Measurements from ENCODE around the gene OR2AT4.

Gene OR2AT4

DNA sequence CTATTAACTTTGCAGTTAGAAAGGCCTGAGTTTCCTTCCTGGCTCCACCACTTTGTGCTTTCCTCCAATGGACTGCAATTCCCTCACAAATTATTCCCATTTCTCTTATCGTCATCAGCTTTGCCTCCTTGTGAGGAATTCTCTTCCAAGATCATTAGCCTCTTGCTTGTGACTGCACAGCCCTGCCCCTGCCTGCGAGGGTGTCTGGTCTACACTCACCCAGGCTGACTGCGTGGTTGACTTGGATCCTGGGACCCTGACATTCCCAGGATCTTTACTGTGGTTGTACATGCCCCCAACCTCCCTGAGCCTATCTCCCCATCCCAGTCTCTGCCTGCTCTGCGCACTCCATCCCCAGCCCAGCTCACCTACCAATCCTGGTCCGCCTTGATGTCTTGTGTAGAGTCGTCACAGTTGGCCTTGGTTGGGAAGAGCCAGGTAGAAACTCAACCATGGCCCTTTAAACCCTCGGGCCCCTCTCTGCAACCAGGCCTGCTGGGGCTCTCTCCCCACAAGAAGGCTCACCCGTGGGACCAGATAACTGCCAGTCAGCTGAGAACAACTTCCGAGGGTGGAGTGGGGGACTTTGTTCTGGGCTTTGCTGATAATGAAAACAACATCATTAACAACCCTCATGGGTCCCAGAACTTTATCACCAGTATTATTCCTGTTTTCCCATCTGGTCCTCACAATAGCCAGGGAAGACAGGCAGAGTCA is at the start of gene OR2AT4:
TSS of gene OR2AT4 (minus strand) at position 421 of the 717 bp plus-strand sequence.
- FAIRE-seq (no peak), DNase-seq (ENCODE audit: insufficient read length, low spot score) (no peak)
- TF ChIP-seq POLR2A (IDR thresholded peaks at IDR 0.05; ENCODE audit: low read depth, low read length): no peak

DNA sequence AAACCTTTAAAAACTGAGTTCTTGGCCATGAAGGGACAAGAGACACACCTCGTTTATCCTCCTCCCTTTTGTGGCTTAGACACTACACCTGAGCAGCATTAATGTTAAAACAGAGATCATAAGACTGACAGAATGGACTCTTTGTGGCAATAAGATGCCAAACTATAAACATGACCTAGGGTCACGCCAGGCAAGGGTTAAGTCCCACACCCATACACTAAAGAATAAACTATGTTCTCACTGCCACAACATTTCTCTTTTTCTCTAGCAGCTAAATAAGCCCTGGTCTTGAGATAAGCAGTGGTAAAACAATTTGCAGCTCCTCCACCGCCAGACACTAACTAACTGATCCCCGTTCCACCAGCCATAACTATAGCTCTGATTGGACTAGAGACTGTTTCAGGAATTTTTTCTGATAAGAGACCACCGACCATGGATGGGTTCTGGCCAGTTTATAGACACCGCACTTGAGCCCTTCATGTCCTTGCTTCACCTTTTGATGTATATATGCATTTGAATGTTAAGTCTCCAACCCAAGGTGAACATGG is 49.4 kb upstream of the OR2AT4 start:
- DNase-seq (ENCODE audit: insufficient read length, low spot score) (no peak), FAIRE-seq (no peak)
- TF ChIP-seq POLR2A (IDR thresholded peaks at IDR 0.05; ENCODE audit: low read depth, low read length): no peak

DNA sequence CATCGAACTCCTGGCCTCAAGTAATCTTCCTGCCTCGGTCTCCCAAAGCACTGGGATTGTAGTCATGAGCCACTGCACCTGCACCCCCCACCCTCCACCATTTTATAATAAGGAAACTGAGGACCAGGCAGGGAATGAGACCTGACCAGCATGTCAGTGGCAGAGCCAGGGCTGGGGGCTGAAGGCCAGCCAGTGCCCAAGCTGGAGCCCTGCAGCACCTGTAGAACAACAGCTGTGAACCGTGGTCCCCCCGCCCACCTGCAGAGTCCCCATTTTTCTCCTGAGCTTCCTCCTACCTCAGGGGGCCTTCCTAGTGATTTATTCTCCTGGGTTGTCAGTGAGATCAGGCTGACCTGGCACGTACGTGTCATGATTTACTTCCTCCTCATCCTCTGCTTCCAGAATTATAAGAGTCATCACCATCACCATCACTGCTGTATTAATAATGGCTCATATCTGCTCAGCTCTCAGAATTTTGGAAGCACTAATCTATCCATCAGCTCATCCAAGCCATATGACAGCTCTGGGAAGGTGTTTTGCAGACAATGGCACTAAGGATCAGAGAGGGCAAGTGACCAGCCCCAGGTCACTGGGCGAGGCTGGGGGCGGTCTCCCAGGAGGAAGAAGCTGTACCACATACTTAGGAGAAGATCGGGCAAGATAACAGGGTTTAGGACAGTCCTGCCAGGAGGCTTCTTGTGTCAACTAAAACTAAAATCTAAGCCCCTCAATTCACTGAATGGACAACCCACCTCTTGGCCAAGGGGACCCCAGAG is 48.7 kb upstream of the OR2AT4 start:
- DNase-seq (ENCODE audit: insufficient read length, low spot score): no peak
- no peak for FAIRE-seq
- no peak for TF ChIP-seq POLR2A (IDR thresholded peaks at IDR 0.05; ENCODE audit: low read depth, low read length)

DNA sequence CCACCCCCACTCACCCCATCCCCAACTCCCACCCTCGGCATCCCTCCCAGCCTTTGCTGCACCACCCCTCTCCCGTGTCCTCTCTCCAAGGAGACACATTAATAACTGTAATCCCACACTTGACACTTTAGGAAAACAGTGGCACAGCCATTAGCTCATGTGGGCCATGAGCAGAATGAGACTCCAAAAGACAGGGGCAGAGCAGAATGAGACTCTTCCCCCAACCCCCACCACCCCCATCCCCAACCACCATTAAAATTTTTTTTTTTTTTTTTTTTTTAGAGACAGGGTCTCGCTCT is 48.0 kb upstream of the OR2AT4 start:
- no peak for FAIRE-seq
- DNase-seq (ENCODE audit: insufficient read length, low spot score): no peak
- TF ChIP-seq POLR2A (IDR thresholded peaks at IDR 0.05; ENCODE audit: low read depth, low read length): no peak

DNA sequence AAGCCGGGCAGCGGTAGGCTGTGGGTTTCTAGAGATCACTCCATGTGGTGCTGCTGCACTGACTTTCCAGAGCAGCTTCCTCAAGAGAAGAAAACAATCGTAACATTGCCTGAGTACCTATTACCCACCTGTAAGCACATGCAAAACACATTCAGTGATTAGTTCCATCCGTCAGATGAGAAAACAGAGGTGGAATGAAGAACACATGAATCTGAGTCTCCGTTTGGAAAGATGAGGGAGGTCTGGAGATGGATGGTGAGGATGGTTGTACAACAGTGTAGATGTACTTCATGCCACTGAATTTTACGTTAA is 46.7 kb upstream of the OR2AT4 start:
- TF ChIP-seq POLR2A (IDR thresholded peaks at IDR 0.05; ENCODE audit: low read depth, low read length): no peak
- DNase-seq (ENCODE audit: insufficient read length, low spot score): no peak
- FAIRE-seq: no peak

DNA sequence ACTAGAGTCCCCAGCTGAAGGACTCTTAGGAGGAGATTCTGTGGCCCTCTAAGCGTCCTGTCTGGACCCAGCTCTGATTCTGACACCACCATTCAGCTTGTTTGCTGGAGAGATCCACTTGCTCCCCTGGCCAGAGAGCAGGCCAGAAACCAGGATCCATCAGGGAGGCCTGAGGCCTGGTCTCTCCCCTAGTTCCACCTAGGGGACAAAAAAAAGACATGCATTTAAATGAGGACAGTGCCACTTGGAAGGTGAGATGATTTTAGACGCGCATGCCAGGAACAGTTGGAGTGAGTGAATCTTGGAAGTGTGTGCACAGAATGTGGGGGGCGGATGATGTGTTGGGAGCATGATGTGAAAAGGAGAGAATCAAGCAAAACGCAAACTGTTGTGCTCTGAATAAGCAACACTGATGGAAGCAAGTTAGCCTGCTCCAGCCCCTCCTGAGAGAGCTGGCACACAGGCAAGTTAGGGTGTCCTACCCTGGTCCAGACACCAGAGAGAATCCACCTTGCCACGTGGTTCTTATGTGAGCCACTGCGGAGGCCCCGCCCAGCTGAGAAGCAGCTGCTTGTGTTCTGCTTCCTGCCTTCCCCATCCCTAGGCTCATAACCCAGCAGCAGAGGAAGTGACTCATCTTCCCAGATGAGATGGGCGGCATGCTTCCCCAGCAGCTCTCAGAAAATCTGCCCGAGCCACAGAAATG is 46.2 kb upstream of the OR2AT4 start:
- peak; percentile 77 for FAIRE-seq
- DNase-seq (ENCODE audit: insufficient read length, low spot score): peak; percentile 98
- TF ChIP-seq POLR2A (IDR thresholded peaks at IDR 0.05; ENCODE audit: low read depth, low read length): peak; percentile 18; the same call in 1 of the 2 replicates

DNA sequence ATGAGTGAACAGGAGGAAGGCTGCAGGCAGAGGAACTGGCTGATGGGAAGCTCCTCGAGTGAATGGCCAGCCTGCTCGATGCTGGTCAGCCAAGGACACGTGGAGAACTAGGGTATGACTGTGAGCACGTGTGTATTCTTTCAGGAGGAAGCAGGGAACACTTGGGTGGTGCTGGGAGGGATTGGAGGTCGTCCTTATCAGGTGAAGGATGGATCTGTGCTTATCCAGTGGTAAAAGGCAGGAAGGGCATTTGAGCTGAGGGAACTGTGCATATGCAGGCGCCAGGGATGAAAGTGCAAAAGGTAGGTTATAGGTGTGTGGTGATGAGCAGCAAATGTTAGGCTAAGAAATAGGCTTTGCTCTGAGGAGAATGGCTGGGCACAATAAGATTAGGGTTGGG is 44.5 kb upstream of the OR2AT4 start:
- no peak for FAIRE-seq
- TF ChIP-seq POLR2A (IDR thresholded peaks at IDR 0.05; ENCODE audit: low read depth, low read length): no peak
- DNase-seq (ENCODE audit: insufficient read length, low spot score): no peak

DNA sequence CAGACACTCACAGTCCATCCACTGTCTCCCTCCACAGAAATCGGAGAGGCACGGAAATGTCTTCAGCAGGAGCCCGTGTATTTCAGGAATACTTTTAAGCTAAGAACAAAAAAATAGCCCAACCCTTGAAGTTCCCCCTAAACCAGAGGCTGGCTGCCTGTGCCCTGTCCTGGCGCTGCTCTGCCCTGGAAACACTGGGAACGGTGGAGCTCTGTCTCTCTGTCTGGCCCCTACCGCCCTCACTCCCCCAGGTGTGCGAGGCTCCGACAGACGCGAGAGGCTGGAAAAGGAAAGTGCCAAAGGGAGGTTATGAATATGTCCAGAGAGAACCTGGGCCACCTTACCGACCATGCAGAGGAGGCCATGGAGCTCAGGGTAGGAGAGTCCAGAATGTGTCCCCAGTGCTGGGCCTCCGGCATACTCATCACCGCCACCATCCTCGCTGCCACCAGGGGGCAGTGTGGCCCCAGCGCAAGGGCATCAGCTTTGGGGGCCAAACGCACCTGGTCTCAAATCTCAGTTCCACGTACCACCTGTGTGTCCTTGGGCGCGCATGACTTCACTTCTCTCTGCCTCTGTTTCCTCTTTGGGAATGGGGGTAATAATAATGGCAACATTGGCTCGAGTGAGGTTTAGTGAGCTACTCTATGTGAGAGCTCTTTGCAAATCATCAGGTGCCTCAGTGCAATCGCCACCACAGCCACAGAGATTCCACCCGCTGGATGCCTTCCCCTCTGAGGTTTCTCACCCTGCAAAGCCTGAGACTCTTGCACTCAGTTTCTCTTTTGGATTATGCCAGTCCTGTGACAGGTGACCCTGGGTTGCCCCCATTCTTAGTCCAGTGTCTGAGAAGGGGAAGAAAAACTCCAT is 43.8 kb upstream of the OR2AT4 start:
- no peak for TF ChIP-seq POLR2A (IDR thresholded peaks at IDR 0.05; ENCODE audit: low read depth, low read length)
- FAIRE-seq: no peak
- peak; percentile 61 for DNase-seq (ENCODE audit: insufficient read length, low spot score)

DNA sequence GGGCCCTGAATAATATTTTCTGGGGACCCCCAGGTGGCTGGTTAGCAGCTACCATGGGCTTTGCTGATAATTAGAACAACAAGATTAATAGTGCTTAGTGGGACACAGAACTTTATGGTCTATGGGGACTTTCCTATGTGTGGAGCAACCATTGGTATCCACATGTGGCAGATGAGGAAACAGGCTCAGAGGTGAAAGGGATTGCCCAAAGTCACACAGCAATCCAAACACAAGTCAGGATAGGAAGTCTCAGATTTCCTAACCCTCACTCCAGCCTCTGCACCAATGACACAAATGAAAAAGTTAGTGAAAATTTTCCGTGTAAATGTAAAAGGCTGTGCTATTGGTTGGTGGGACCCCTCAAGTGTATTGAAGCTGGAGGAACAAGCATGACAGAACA is 39.0 kb upstream of the OR2AT4 start:
- DNase-seq (ENCODE audit: insufficient read length, low spot score): no peak
- no peak for TF ChIP-seq POLR2A (IDR thresholded peaks at IDR 0.05; ENCODE audit: low read depth, low read length)
- no peak for FAIRE-seq

DNA sequence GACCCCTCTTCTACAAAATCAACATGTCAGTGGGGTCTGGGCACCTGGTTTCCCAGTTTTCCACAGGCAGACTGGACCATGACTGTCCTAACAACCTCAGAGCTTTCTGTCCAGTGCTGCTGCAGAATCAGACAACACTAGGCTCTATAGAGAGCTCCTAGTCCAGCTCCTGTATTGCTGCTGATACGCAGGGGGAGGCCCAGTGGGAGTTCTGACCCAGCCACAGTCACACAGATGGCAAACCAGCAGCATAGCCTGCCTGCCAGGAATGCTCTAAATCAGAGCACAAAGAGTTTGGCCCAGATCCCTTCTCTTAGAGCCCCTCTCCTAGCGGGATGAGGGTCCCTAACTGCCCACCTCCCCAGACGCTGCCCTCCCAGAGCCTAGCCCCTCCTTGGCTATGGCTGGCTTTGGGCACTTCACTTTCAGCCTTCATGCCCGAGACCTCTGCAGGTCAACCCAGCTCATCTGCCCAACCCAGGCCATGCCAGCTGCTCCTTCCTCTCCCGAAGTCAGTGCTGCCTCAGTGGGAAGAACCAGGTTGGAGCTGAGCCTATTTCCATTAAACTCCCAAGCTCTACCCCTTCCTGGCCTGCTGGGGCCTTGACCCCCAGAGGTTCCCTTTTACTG is 38.5 kb upstream of the OR2AT4 start:
- DNase-seq (ENCODE audit: insufficient read length, low spot score) (no peak), FAIRE-seq (no peak)
- no peak for TF ChIP-seq POLR2A (IDR thresholded peaks at IDR 0.05; ENCODE audit: low read depth, low read length)

DNA sequence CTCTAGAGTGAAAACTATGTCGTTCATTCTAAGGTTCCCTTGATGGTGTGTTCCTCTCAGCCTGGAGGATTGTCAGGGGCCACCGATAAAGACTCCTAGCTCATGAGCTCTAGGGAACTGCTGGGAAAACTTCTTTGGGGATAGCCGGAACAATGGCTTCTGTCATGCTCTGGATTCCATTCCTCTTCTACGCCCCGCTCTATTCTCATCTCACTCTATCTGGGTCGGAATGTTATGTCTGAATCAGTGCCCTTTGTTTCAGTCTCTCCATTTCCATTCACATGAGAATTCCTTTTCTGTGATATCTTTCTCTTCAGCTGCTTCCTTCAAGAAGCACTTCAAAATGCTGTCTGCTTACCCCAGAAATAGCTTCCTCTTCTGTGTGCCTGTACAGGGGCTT is 37.3 kb upstream of the OR2AT4 start:
- FAIRE-seq (no peak), DNase-seq (ENCODE audit: insufficient read length, low spot score) (no peak)
- no peak for TF ChIP-seq POLR2A (IDR thresholded peaks at IDR 0.05; ENCODE audit: low read depth, low read length)

DNA sequence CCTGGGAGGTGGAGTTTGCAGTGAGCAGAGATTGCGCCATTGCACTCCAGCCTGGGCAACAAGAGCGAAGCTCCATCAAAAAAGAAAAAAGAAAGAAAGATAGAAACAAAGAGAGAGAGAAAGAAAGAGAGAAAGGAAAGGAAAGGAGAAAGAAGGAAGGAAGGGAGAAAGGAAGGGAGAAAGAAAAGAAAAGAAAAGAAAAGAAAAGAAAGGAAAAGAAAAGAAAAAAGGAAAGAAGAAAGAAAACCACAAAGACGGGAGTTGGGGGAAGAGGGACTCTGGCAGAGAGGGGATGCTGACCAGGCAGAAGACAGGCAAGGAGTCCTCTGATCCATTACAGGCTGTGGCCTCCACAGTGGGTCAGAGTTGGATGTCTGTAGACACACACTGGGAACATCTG is 35.4 kb upstream of the OR2AT4 start:
- DNase-seq (ENCODE audit: insufficient read length, low spot score): no peak
- no peak for TF ChIP-seq POLR2A (IDR thresholded peaks at IDR 0.05; ENCODE audit: low read depth, low read length)
- no peak for FAIRE-seq

DNA sequence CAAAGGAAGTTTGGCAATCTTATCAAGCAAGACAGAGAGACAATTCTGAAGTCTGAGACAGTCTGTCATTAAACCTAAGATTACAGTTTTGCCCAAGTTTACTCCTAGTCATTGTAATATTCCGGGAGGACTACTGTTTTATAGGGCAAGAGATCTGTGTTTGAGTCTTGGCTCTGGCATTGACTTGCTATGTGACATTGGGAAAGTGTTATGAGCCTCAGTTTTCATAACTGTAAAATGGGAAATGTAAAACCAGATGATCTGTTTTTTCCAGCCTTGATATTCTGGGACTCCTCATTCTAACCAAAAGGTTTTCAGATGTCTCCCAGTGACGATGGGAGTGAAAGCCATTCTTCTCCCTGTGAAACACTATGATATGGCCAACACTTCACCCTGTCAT is 29.9 kb upstream of the OR2AT4 start:
- FAIRE-seq (no peak), DNase-seq (ENCODE audit: insufficient read length, low spot score) (no peak)
- no peak for TF ChIP-seq POLR2A (IDR thresholded peaks at IDR 0.05; ENCODE audit: low read depth, low read length)
